PC-3 (cell line): Measurements from ENCODE around the gene ZNF488. TPM values are rescaled to one million over a fixed set of nuclear protein-coding genes. Genes with fewer than 3 reads are reported as not detected.

Experiments
- ATAC-seq: fragments of 200-7000 bp; cut with Tn5 transposase; 2 replicates; pipeline ENCODE4 v1.9.1; 2020; ENCODE audit warnings: mild to moderate bottlenecking, moderate library complexity
- BruUV-seq: library from RNA; stranded (reverse); fragments of 400-500 nt; replicated peaks from 2 replicates; lab custom pipeline; 2021; lab: Mats Ljungman, UMichigan
- CTCF ChIA-PET: fragments of 300-600 bp; sonication (Branson Sonifier 250); formaldehyde crosslinking; loops from one replicate; lab custom pipeline; 2022; ENCODE audit warnings: antibody characterized with exemption; lab: Charles Lee
- POLR2A ChIA-PET: fragments of 300-600 bp; sonication (Branson Sonifier 250); formaldehyde crosslinking; loops from one replicate; lab custom pipeline; 2022; ENCODE audit warnings: antibody characterized with exemption; ENCODE audit not compliant: unreplicated experiment; lab: Charles Lee
- DNase-seq: peaks from one replicate; pipeline ENCODE4 v3.0.0-alpha.2; 2015
- H2AFZ ChIP-seq: fragments of 300-600 bp; sonication (generic); 2 replicates; pipeline ENCODE4 v1.6.0; 2016; ENCODE audit warnings: antibody characterized with exemption, low read length
- H3F3A ChIP-seq: fragments of 300-600 bp; sonication (generic); one replicate; pipeline ENCODE4 v1.6.0; 2017; ENCODE audit warnings: antibody characterized with exemption, low read length, control low read depth, mild to moderate bottlenecking; ENCODE audit not compliant: unreplicated experiment
- H3K27ac ChIP-seq: fragments of 300-600 bp; sonication (generic); 2 replicates; pipeline ENCODE4 v1.5.1; 2016; ENCODE audit warnings: mild to moderate bottlenecking, low read length
- H3K27me3 ChIP-seq: fragments of 300-600 bp; sonication (generic); 2 replicates; pipeline ENCODE4 v1.6.1; 2016; ENCODE audit warnings: low read length, mixed read lengths
- H3K36me3 ChIP-seq: fragments of 300-600 bp; sonication (generic); 2 replicates; pipeline ENCODE4 v1.6.1; 2016; ENCODE audit warnings: low read depth, mixed run types, low read length, mixed read lengths
- H3K4me1 ChIP-seq: fragments of 300-600 bp; sonication (generic); 2 replicates; pipeline ENCODE4 v1.5.1; 2016; ENCODE audit warnings: low read length; ENCODE audit not compliant: insufficient read depth
- H3K4me2 ChIP-seq: fragments of 300-600 bp; sonication (generic); 2 replicates; pipeline ENCODE4 v1.6.0; 2016; ENCODE audit warnings: low read length
- H3K4me3 ChIP-seq: fragments of 300-600 bp; sonication (generic); 2 replicates; pipeline ENCODE4 v1.5.1; 2016; ENCODE audit warnings: mild to moderate bottlenecking, low read length, mixed read lengths
- H3K79me2 ChIP-seq: fragments of 300-600 bp; sonication (generic); 2 replicates; pipeline ENCODE4 v1.6.1; 2017; ENCODE audit warnings: low read length, mixed read lengths
- H3K9ac ChIP-seq: fragments of 300-600 bp; sonication (generic); 2 replicates; pipeline ENCODE4 v1.6.0; 2016; ENCODE audit warnings: mild to moderate bottlenecking, low read length
- H3K9me2 ChIP-seq: fragments of 300-600 bp; sonication (generic); replicated peaks from 2 replicates; pipeline ENCODE4 v1.6.1; 2016; ENCODE audit warnings: mixed run types, low read length, mixed read lengths
- H3K9me3 ChIP-seq: fragments of 300-600 bp; sonication (generic); 2 replicates; pipeline ENCODE4 v1.6.1; 2016; ENCODE audit warnings: low read length, mixed read lengths
- H4K20me1 ChIP-seq: fragments of 300-600 bp; sonication (generic); 2 replicates; pipeline ENCODE4 v1.6.1; 2016; ENCODE audit warnings: low read length, mixed read lengths
- EZH2 ChIP-seq: fragments of 300-600 bp; sonication (generic); IDR thresholded peaks from one replicate; pipeline ENCODE4 v1.6.1; 2017; ENCODE audit warnings: antibody characterized with exemption, mild to moderate bottlenecking, low read length; ENCODE audit not compliant: unreplicated experiment
- EZH2phosphoT487 ChIP-seq: fragments of 300-600 bp; sonication (generic); IDR thresholded peaks from 2 replicates; pipeline ENCODE4 v1.6.1; 2018; ENCODE audit warnings: mild to moderate bottlenecking, antibody characterized with exemption, low read length, borderline replicate concordance
- intact Hi-C: fragments of 100-400 bp; cut with micrococcal nuclease; formaldehyde crosslinking; loops from 2 replicates; pipeline ENCODE4 v1.9.0; 2023
- total RNA-seq: library from RNA; depleted of rRNA; stranded (reverse); fragments of >200 nt; gene quantifications from 2 replicates; pipeline ENCODE4 v1.2.3, GENCODE V29; 2014
- TF ChIP-seq, protein P1 (sequence below): fragments of 300-600 bp; sonication (generic); conservative IDR thresholded peaks from 2 replicates; pipeline ENCODE4 v1.5.1; 2017; ENCODE audit warnings: antibody characterized with exemption, low read depth, mild to moderate bottlenecking, low read length

Gene ZNF488
- total RNA-seq, 1 experiment from 2014 or later: 1.7 TPM

DNA sequence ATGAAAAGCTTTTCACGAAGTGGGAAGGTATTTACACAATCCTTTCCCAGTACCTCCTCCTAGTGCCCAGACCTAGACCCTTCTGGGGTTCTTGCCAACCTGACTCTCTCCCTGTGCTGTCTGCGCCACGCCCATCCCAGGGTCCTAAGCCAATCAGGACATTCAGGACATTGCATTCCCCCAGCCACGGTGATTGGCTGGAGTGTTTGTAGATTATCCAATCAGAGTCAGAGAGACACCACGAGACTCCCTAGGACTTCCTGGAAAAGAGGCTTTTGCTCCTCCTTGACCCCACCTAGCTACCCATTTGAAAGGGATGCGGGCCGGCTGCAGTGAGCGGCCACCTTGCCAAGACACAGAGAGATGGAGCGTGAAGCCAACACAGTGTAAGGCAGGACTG, 65.4 kb downstream of the ZNF488 start:
- intact Hi-C loops: no loop called here
- no peak overlapping the region for H3K9ac ChIP-seq
- no peak overlapping the region for H2AFZ ChIP-seq
- no peak overlapping the region for H3K4me2 ChIP-seq
- H3K9me3 ChIP-seq: no peaks in the 10 kb centered on the region
- no peaks in the 10 kb centered on the region for H4K20me1 ChIP-seq
- no peaks in the 10 kb centered on the region for H3K4me1 ChIP-seq
- TF ChIP-seq EZH2 (no peak), EZH2phosphoT487 (no peak)
- TF ChIP-seq, protein P1, sequence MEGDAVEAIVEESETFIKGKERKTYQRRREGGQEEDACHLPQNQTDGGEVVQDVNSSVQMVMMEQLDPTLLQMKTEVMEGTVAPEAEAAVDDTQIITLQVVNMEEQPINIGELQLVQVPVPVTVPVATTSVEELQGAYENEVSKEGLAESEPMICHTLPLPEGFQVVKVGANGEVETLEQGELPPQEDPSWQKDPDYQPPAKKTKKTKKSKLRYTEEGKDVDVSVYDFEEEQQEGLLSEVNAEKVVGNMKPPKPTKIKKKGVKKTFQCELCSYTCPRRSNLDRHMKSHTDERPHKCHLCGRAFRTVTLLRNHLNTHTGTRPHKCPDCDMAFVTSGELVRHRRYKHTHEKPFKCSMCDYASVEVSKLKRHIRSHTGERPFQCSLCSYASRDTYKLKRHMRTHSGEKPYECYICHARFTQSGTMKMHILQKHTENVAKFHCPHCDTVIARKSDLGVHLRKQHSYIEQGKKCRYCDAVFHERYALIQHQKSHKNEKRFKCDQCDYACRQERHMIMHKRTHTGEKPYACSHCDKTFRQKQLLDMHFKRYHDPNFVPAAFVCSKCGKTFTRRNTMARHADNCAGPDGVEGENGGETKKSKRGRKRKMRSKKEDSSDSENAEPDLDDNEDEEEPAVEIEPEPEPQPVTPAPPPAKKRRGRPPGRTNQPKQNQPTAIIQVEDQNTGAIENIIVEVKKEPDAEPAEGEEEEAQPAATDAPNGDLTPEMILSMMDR: no peak
- BruUV-seq: no TSS peak
- CTCF ChIA-PET: no interaction called here
- no peaks in the 10 kb centered on the region; the same call in 1 of the 2 replicates for H3K27me3 ChIP-seq
- no peaks in the 10 kb centered on the region for H3K79me2 ChIP-seq
- no peaks in the 10 kb centered on the region for H3K9me2 ChIP-seq
- no peak overlapping the region for H3K27ac ChIP-seq
- no peak for ATAC-seq
- H3K4me3 ChIP-seq: no peak overlapping the region
- no peaks in the 10 kb centered on the region for H3F3A ChIP-seq
- DNase-seq: peak; percentile 20
- H3K36me3 ChIP-seq: no peaks in the 10 kb centered on the region
- POLR2A ChIA-PET: no interaction called here

DNA sequence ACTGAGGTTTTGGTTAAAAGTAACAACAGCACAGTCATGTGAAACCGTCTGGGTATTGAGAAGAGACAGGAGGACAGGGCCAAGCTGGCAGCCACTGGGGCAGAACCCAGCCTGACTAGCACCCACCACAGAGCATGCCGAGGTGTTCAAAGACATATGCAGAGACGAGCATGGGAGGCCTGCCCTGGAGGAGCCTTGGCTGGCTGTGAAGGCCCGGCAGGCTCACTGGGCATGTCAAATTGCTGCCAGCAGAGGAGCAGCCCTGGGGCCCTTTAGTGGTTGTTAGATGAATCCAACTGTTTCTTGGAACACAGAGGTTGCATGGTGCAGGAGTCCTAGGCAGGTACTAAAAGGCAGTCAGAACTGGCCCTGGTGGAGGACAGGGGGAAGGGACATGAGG, 66.8 kb downstream of the ZNF488 start:
- BruUV-seq: no TSS peak
- Histone ChIP-seq H3F3A (no peaks in the 10 kb centered on the region), H4K20me1 (no peaks in the 10 kb centered on the region), H3K9ac (no peak overlapping the region), H3K27me3 (no peaks in the 10 kb centered on the region; the same call in 1 of the 2 replicates), H3K4me1 (no peaks in the 10 kb centered on the region), H3K27ac (no peak overlapping the region), H2AFZ (no peak overlapping the region), H3K4me3 (no peak overlapping the region), H3K36me3 (no peaks in the 10 kb centered on the region), H3K9me3 (no peaks in the 10 kb centered on the region), H3K4me2 (no peak overlapping the region), H3K79me2 (no peaks in the 10 kb centered on the region), H3K9me2 (no peaks in the 10 kb centered on the region)
- no peak for TF ChIP-seq EZH2phosphoT487
- no peak for TF ChIP-seq EZH2
- TF ChIP-seq, protein P1: no peak
- DNase-seq (no peak), ATAC-seq (no peak)
- ChIA-PET CTCF (no interaction called here), POLR2A (no interaction called here)
- intact Hi-C loops: no loop called here

DNA sequence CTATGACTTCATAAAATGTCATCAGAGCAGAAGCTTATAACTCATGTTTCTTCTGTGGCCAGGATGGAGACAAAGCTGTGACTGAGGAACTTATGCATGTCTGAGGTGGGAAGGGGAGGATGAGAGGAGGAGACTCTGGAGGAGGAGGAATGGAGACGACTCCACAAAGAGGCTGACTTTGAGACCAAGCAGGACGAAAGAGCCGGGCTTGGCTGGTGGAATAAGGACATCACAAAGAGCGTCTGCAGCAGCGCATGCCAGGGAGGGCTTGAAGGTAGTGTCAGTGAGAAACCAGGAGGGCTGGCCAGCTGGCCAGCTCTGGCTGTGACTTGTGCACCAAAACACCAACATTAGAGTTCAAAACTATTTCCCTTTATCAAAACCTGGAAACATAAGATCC, 68.0 kb downstream of the ZNF488 start:
- TF ChIP-seq, protein P1: no peak
- no peak for TF ChIP-seq EZH2
- TF ChIP-seq EZH2phosphoT487: no peak
- no TSS peak for BruUV-seq
- ChIA-PET POLR2A (no interaction called here), CTCF (no interaction called here)
- intact Hi-C loops: no loop called here
- Histone ChIP-seq H3K36me3 (no peaks in the 10 kb centered on the region), H3K27me3 (no peaks in the 10 kb centered on the region; the same call in 1 of the 2 replicates), H3K27ac (no peak overlapping the region), H3K4me3 (no peak overlapping the region), H3K79me2 (no peaks in the 10 kb centered on the region), H3K9ac (no peak overlapping the region), H2AFZ (no peak overlapping the region), H3K4me1 (peaks cover 9% of the 10 kb centered on the region), H3F3A (no peaks in the 10 kb centered on the region), H3K4me2 (no peak overlapping the region), H3K9me3 (no peaks in the 10 kb centered on the region), H4K20me1 (no peaks in the 10 kb centered on the region), H3K9me2 (no peaks in the 10 kb centered on the region)
- ATAC-seq (no peak), DNase-seq (no peak)
